ENCODE measurements around the gene PAX2.
A peak's percentile ranks its signal among the peaks of the same experiment; 100 is the strongest.

PAX2 gene

DNA sequence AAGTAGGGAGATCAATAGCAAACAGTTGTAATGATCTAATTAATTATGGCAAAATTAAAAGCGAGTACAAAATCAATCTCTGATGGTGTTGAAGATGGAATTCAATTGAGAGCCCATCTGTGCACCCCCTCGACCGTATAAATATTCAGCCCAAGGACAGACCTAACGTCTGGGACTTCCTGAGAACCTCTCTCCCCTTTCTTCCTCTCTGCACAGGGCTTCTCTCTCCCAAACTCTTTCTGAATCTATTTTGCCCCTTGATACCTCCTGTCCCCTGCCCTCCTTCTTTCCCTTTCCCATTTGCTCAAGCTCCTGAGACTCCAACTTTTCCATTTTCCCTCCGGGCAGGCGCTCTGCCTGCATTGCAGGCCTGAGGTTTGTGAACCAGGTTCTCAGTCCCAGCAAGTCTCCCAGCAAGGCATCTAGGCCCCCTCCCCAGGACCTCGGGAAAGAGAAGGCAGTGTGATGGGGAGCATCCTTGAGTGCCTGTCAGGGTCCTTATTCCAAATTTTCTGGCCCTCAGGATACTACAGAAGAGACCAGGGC lies 8.5 kb upstream of the PAX2 start:
- in situ Hi-C loops (cut with HindIII; ENCODE audit: low pct_ligation_motif_present, low pct_unique_long_range_greater_than_20kb, low sequenced_read_pairs), result no loop called here
- DNase-seq, result peak; percentile 33

DNA sequence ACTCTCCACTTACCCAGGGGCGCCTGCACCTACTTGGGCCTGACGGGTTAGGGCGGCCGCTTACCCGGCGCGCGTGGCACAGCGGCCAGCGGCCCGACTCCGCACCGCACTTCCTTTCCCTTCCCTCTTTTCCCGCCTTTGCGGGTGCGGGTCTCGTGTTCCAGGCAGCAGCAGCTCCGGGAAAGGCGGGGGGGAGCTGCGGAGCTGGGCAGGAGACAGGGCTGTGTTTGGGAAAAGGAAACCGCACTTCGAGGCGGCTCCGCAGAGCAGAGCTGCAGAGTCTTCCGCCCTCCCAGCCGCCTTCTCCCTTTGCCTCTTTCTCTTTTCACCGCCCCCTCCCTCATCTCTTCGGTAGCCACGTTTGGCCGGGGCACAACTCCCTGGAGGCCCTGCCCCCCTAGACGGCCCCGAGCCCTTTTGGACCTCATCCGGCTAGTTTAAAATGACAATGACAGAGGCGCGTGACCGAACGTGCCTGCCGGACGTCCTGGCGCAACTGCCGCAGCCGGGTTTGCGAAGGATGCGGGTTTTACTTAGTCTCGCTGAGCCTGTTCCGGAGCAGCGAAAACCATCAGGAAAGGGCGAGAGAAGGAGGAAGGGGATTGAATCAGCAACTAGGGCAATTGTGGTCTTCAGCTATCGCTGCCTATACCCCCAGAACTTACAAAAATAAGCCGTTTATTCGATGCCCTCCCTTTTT lies 7.9 kb upstream of the PAX2 start:
- in situ Hi-C loops (cut with HindIII; ENCODE audit: low pct_ligation_motif_present, low pct_unique_long_range_greater_than_20kb, low sequenced_read_pairs), result no loop called here

DNA sequence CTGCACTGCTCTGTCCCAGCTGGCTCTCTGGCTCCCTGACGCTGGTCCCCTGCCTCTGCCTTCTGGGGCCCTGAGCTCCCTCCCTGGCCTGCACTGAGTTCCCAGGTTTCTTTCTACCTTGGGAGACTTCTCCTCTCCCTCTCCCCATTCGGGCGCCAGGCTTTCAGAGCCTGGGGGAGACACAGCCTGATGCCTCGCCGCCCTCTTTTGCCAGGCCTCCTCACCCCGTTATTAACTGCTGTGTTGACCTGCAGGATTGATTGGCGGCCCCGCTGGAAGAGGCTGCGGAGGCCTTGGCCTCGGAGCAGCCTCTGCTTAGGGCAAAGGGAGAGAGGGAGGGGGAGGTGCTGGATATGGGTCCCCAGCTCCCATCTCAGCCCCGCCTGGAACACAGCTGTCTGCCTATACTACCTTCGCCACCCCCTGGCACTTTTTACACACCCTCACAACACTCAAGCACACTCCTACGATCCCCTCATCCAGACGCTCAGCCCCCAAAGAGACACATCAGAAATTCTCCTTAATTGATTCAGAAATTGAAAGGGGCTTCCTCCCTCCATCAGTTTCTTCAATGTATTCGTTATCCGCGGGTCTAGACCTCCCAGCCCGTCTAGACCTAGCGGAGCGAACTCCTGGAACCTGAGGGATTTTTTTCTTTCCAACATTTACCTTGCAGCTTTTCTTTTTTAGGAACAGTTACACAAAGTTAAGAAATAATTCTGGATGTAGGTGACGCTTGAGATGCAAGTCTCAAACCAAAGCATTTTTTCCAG lies 7.1 kb upstream of the PAX2 start:
- peak; percentile 52 for DNase-seq
- in situ Hi-C loops (cut with HindIII; ENCODE audit: low pct_ligation_motif_present, low pct_unique_long_range_greater_than_20kb, low sequenced_read_pairs), result no loop called here

More for the DNA sequence above, 7.9 kb upstream of the PAX2 start:
- DNase-seq, result peak; percentile 47

DNA sequence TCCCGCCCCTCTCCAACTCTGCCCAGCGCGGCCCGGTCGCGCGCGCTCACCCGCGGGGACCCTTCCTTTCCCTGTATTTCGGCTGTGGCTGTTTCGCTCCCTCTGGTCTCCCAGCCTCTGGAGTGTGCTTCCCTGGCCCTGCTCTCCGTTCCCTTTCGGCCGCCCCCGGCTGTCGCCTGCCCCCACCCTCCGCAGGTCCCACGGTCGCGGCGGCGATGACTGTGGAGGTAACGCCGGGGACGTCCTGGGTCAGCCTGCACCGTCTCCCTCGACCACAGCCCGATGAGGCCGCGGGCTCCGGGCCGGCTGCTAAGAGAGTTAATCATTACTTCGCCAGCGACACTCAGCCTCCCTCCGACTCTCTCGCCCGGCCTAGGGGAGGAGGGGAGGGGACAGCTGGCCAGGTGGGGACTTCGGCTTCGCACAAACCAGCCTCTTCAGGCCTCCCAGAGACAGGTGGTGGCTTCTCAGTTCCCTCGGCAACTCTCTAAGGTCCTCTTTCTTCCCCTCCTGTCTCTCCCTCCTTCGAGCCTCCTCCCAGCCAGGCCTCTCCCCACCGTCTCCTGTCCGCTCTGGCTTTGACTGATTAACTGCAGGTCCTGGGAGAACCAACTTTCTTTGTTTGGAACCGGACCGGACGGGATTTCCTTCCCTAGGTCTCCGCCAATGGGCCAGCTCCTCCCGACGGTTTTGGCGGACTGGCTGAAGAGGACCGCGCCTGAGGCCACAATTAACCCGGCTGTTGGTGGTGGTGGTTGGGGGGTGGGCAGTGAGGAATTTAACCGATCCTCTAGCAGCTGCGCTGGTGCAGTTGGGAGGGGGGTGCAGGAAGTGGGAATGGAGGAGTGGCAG lies 5.6 kb upstream of the PAX2 start:
- in situ Hi-C loops (cut with HindIII; ENCODE audit: low pct_ligation_motif_present, low pct_unique_long_range_greater_than_20kb, low sequenced_read_pairs), result no loop called here
- peak; percentile 79 for DNase-seq

DNA sequence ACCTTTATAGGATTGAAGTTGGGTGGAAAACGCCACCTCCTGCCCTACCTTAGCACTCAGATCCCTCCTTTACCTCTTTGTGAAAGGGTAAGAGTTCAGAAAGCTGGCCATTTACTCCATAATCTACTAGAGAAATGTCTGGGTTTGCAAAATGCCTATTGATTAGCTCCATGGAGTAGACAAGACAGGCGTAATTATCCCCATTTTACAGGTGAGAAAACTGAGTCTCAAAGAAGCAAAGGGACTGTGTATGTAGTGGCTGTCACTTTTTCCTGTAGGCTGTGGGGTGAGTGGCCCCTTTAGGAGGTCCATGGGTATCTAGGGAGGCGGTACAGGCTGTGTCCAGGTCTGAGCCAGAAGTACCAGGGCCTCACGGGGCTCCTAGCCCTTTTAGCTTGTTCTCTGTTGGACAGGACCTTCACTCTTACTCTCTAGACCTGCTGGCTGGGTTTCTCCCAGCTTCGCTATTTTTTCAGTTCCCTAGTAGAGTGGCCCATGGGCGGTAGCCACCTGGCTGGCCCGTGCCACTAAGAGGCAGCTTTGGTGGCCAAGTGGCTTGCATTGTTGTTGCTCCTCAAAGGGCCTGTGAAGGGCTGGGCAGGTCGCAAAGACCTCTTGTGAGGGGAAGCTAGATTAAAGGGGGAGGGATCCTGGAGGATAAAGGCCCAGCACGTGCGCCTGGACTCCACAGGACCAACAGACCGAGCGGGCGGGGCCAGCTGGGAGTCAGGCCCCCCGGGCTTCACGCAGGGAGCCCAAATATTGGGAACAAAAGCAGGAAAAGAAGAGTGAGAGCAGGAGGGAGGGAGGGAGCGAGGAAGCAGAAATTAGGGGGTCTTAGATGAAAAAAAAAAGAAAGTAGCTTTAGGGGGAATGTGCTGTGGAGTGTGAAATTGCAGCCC lies 4.7 kb upstream of the PAX2 start:
- in situ Hi-C loops (cut with HindIII; ENCODE audit: low pct_ligation_motif_present, low pct_unique_long_range_greater_than_20kb, low sequenced_read_pairs), result no loop called here
- DNase-seq, result no peak

DNA sequence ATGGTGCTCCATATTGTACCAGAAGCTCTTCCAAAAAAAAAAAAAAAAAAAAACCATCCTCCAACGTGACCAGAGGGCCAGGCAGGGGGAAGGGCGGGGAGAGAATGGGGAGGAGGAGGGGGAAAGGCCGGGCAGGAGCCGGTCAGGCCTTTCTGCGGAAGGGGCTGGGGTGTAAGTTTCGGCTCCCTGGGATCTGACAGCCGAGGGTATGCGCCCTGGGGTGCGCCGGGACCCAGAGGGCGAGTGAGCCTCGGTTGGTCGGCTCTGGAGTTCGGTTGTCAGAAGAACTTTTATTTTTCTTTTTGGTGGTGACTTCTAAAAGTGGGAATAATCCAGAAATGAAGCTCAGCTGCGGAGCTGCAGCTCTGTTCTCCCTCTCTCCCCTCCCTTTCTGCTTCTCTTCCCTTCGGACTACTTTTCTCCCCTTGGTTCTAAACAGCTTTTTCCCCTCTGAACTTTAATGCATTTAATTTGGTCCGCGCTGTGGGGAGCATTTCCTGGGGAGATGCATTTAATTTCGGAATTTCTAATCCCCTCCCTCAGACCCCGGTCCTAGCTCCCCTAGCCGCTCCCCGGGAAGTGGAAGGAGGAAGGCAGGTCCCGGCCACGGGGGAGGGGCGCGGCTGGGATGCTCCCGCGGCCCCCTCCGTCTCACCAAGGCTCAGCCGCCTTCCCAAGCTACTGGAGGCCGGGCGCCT lies 3.9 kb upstream of the PAX2 start:
- in situ Hi-C loops (cut with HindIII; ENCODE audit: low pct_ligation_motif_present, low pct_unique_long_range_greater_than_20kb, low sequenced_read_pairs), result no loop called here
- DNase-seq, result no peak

DNA sequence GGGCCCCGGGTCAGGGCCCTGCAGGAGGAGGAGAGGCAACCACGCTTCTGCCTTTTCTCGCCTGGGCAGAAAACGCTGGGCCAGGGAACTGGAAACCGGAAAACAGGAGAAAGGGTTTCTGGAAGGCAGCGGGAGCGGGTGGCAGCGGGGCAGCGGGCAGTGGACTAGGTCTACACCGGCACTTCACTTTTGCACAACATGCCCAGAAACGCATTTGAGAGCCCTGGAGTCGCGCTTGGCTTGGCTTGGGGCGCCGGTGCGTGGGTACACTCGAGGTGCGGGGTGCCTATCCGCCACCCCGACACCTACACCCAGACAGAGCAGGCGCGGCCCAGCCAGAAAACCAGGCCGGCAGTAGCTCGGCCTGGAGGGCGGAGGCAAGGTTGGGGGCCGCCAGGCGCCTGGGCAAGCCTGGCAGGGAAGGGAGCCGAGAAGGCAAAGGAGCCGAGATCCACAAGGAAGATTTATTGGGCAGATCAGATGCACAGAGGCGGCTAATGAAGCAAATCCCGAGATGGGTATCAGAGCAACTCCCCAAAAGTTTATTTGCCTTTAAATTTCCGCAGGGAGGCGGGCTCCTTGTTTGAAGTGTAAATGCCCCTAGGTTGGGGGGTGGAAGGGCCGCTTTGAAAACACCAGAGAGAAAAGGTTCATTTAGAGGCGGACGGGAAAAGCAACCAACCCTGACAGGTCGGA lies 3.2 kb upstream of the PAX2 start:
- in situ Hi-C loops (cut with HindIII; ENCODE audit: low pct_ligation_motif_present, low pct_unique_long_range_greater_than_20kb, low sequenced_read_pairs), result no loop called here
- no peak for DNase-seq

DNA sequence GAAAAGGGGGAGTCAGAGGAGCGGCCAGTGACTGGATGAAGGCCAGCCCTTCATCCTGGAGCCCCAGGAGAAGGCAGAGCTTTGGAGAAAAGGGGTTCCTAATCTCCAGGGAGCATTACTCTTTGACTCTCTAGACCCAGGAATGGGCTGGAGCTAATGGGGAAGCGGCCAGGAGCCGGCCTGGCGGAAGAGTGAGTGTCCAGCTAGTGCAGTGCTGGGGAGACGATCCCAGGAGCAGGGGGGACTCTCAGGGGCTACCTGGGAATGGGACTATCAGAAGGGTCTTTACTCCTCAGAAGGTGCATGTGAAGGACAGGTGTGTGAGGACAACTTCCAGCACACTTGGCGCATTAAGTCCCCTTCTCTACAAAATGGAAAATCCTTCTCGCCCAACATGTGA lies 2.4 kb upstream of the PAX2 start:
- DNase-seq, result no peak
- in situ Hi-C loops (cut with HindIII; ENCODE audit: low pct_ligation_motif_present, low pct_unique_long_range_greater_than_20kb, low sequenced_read_pairs), result no loop called here

DNA sequence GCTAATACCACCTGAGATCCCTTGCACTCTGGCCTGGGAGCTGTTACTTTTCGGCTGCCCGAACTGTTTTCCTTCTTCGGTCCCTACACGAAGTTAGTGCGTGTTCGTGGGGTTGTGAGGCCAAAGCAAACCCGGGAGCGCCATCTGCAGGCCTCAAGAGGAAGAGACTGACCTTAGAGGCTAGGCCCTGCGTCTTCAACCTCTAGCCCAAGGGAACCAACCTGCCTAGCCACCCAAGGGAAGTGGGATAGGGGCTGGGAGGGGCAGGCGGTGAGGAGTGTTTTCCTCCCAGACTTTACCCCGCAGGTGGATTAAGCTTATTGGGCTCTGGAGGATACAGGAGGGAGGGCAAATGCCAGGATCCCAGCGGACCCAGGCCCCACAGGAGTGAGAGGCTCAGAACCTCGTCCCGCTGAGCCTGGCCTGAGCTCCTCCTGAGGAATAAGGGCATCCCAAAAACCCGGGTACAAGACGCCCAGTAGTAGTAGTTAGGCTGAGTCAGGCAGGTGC lies 1.7 kb upstream of the PAX2 start:
- peak; percentile 87 for DNase-seq
- in situ Hi-C loops (cut with HindIII; ENCODE audit: low pct_ligation_motif_present, low pct_unique_long_range_greater_than_20kb, low sequenced_read_pairs), result no loop called here

DNA sequence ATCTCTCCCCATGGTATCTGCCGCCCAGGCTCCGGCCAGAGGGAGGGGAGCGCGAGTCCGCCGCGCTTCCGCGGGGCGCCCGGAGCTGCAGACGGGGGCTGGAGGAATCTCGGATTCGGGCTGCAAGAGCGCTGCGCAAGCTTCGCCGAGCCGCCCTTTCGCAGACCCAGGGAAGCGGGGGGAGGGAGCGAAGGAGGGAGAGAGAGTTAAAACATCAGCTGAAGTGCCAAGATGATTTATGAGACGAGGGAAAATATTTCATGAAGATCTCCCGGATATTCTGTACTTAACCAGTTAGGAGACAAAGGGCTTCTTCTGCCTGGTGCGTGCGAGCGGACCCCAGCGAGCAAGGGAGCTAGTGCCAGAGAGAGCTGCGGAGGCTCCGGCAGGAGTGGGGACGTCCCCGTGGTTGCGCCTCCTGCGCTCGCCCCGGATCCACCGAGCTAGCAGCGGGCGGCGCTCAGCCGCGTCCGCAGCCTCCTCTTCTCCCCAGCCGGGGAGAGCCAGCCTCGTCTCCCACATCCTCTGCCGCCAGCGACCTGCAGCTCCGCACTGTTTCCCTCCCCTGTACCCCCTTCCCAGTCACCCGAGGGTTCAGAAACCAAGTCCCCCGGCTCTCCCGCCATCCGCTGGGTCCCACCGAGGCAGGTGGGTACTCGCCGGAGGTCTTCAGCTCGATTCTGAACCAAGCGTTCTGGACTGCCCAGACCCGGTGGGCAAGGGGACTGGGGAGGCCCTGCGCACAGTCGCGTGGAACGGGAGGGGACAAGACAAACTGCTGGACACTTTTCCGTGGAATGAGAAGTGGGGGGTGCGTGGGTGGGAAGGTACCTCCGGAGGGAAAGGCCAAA lies 1.0 kb upstream of the PAX2 start:
- DNase-seq, result peak; percentile 70
- in situ Hi-C loops (cut with HindIII; ENCODE audit: low pct_ligation_motif_present, low pct_unique_long_range_greater_than_20kb, low sequenced_read_pairs), result no loop called here

DNA sequence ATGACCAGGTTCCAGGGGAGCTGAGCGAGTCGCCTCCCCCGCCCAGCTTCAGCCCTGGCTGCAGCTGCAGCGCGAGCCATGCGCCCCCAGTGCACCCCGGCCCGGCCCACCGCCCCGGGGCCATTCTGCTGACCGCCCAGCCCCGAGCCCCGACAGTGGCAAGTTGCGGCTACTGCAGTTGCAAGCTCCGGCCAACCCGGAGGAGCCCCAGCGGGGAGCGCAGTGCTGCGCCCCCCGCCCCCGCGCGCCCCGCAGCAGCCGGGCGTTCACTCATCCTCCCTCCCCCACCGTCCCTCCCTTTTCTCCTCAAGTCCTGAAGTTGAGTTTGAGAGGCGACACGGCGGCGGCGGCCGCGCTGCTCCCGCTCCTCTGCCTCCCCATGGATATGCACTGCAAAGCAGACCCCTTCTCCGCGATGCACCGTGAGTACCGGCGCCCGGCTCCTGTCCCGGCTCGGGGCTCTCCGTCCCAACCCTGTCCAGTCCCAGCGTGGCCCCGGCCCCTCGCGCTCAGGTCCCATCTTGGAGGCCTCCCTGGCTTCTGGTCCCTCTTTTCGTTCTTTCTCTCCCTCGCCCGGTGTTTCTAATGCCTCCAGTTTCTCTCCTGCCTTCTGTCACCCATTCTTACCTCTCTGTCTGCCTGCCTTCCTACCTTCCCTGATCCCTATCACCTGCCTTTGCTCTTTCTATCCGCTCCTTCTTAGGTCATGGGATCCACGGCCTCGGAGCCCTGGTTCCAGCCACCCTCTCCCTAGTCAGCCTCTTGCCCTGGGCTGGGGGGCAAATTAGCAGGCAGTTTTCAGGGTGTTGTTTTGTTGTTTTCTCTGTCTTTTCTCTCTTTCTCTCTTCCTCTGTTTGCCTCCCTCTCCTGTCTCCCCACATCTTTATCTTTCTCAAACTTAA lies 751 bp downstream of the PAX2 start:
- peak; percentile 44 for DNase-seq

DNA sequence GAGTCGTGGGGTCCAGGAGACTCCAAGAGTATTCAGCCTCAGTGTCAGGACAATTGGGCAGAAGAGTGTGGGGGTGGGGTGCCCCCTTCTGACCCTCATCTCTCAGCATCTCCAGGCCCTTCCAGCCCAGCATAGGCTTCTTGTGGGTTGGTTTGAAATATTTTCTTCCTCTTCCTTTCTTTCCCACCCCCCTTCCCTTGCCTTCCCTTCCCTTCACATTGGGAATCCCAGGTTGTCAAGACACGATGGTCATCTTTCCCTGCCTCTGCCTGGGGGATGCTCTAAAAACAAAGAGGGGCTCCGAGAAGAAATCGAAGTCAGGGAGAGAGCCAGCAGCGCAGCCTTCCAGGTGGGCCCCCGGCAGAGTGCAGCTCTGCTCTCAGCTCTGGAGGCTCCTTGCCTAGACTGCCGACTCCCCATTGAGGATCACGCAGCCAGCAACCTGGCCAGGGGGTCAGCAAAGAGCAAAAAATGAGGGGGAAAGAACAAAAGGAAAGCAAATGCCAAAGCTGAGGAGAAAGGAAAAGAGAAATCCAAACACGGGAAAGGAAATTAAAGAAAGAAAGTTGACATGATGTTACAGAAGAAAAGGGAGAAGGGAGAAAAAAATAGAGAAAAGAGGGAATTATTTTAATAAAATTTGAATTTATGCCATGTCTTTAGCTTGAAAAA lies 1.5 kb downstream of the PAX2 start:
- peak; percentile 37 for DNase-seq
- in situ Hi-C loops (cut with HindIII; ENCODE audit: low pct_ligation_motif_present, low pct_unique_long_range_greater_than_20kb, low sequenced_read_pairs), result no loop called here

More for the DNA sequence above, 751 bp downstream of the PAX2 start:
- in situ Hi-C loops (cut with HindIII; ENCODE audit: low pct_ligation_motif_present, low pct_unique_long_range_greater_than_20kb, low sequenced_read_pairs), result no loop called here

DNA sequence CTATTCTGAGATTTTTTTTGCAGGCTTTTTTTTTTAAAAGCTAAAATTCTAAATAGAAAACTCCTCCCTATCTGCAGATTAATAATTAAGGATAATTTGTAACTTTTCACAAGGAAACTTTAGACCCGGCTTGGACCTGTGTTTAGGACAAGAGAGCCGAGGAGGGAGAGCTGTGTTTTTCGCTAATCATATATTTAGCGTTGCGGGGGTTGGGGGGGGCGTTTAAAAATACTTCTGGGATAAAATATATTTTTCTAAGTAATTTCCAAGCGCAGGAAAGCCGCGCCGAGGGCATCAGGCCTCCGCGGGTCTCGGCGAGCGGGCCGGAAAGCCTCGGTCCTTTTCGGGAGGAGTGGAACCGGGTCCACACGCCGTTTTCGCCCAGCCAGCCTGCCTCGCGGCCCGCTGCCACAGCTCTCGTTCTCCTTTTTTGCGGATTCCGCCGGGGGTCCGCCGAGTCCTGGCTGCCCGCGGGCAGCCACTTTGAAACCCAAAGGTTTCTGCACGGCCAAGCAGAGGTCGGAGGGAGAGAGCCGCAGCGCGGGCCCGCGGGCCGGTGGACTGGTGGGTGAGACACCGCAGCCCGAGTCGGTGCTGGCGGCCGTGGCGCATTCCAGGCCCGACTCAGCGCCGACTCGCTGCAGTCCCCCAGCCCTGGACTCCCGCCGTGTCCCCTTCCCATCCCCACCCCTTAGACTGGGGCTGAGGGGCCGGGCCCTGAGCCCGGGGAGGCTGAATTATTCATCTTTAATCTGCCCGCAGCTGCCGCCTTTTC lies 2.3 kb downstream of the PAX2 start:
- in situ Hi-C loops (cut with HindIII; ENCODE audit: low pct_ligation_motif_present, low pct_unique_long_range_greater_than_20kb, low sequenced_read_pairs), result no loop called here

More for the DNA sequence above, 2.3 kb downstream of the PAX2 start:
- peak; percentile 42 for DNase-seq
